ENCODE data around the gene GDAP1L1. TPM values are rescaled to one million over a fixed set of nuclear protein-coding genes. Genes with fewer than 3 reads are reported as not detected.
A peak's percentile ranks its signal among the peaks of the same experiment; 100 is the strongest.

The GDAP1L1 gene
- total RNA-seq = not detected

GRCh38 chr20:44247131-44247571 is at the start of gene GDAP1L1:
TSS of gene GDAP1L1 (plus strand) at chr20:44247308. CDS start at chr20:44247335, 27 bp downstream.
- intact Hi-C loops (cut with DNase I; ENCODE audit: low total_unique reads) = no loop called here
- Histone ChIP-seq H3K4me3 (peak within 1 kb of the TSS in 2 of 4 donors; percentile 19 to 23), H3K27me3 (peaks cover 14 to 31% (median 26%) of the 10 kb centered on the region in 3 donors), H3K4me1 (peaks cover 0 to 4% of the 10 kb centered on the region in 2 donors), H3K27ac (no peak within 1 kb of the TSS), H3K36me3 (no peaks in the 10 kb centered on the region), H3K9me3 (no peaks in the 10 kb centered on the region)
- DNase-seq = no peak
- in situ Hi-C loops (cut with MboI; ENCODE audit: low sequenced_read_pairs in 4 of 4) = no loop called here
- no peak for ATAC-seq
- no peak for TF ChIP-seq POLR2A (IDR thresholded peaks at IDR 0.05)
- TF ChIP-seq, protein P1, sequence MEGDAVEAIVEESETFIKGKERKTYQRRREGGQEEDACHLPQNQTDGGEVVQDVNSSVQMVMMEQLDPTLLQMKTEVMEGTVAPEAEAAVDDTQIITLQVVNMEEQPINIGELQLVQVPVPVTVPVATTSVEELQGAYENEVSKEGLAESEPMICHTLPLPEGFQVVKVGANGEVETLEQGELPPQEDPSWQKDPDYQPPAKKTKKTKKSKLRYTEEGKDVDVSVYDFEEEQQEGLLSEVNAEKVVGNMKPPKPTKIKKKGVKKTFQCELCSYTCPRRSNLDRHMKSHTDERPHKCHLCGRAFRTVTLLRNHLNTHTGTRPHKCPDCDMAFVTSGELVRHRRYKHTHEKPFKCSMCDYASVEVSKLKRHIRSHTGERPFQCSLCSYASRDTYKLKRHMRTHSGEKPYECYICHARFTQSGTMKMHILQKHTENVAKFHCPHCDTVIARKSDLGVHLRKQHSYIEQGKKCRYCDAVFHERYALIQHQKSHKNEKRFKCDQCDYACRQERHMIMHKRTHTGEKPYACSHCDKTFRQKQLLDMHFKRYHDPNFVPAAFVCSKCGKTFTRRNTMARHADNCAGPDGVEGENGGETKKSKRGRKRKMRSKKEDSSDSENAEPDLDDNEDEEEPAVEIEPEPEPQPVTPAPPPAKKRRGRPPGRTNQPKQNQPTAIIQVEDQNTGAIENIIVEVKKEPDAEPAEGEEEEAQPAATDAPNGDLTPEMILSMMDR (IDR thresholded peaks at IDR 0.05 in 4 of 5, conservative IDR thresholded peaks at IDR 0.05 in 1 of 5) = no peak

DNA sequence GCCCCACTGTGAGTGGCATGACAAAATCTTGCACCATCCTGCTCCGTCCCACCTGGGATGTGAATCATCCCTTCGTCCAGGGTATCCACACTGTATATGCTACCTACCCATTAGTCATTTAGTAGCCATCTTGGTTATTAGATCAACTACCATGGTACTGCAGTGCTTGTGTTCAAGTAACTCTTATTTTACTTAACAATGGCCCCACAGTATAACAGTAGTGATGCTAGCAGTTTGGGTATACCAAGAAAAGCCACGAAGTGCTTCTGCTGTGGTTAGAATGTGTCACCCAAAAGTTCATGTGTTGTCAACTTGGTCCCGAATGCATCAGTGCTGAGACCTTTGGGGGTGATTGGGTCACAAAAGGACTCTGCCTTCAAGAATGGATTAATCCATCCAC is 48.2 kb upstream of the GDAP1L1 start:
- in situ Hi-C loops (cut with MboI; ENCODE audit: low sequenced_read_pairs in 4 of 4) = loop anchor here in 1 of 4 donors (25.0 kb wide), 1 partner anchor 1138 kb away; the partner anchor contains the start of gene SDC4
- intact Hi-C loops (cut with DNase I; ENCODE audit: low total_unique reads) = no loop called here
- no peak overlapping the region for H3K4me3 ChIP-seq
- H3K4me1 ChIP-seq = peaks cover 39 to 46% of the 10 kb centered on the region in 2 donors
- no peaks in the 10 kb centered on the region for H3K9me3 ChIP-seq
- no peaks in the 10 kb centered on the region for H3K27me3 ChIP-seq
- peak overlapping the region in 3 of 4 donors; percentile 97 to 99 (median 98) for H3K27ac ChIP-seq
- no peak for ATAC-seq
- TF ChIP-seq, protein P1 (IDR thresholded peaks at IDR 0.05 in 4 of 5, conservative IDR thresholded peaks at IDR 0.05 in 1 of 5) = no peak
- no peak for TF ChIP-seq POLR2A (IDR thresholded peaks at IDR 0.05)
- no peak for DNase-seq
- H3K36me3 ChIP-seq = peaks cover 0 to 63% of the 10 kb centered on the region in 2 donors

DNA sequence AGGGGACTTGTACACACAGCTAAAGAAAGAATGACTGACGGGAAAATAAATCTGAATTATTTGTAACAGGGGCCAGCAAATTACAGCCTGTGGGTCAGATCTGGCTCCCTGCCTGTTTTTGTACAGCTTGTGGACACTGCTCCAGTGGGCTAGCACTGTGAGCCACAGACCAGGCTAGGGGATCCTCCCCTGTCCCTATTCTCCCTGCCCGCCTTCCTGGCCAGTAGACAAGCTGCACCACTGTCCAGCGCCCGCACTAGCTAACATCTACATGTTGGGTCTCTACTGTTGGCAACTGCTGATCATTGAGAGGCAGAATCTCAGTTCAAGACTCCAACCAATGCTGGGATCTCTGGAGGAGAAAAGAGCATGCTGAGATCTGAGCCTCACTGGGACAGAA is 47.2 kb upstream of the GDAP1L1 start:
- TF ChIP-seq POLR2A (IDR thresholded peaks at IDR 0.05) = no peak
- TF ChIP-seq, protein P1 (IDR thresholded peaks at IDR 0.05 in 4 of 5, conservative IDR thresholded peaks at IDR 0.05 in 1 of 5) = no peak
- Histone ChIP-seq H3K36me3 (peaks cover 0 to 63% of the 10 kb centered on the region in 2 donors), H3K4me3 (no peak overlapping the region), H3K27ac (peak overlapping the region; percentile 97 to 100 (median 98)), H3K4me1 (peaks cover 48 to 55% of the 10 kb centered on the region in 2 donors), H3K9me3 (no peaks in the 10 kb centered on the region), H3K27me3 (no peaks in the 10 kb centered on the region)
- DNase-seq (no peak), ATAC-seq (no peak)
- intact Hi-C loops (cut with DNase I; ENCODE audit: low total_unique reads) (loop anchor here (10.0 kb wide), 2 partner anchors 385 to 605 kb away; partner anchors contain the start of genes IFT52 and PKIG), in situ Hi-C loops (cut with MboI; ENCODE audit: low sequenced_read_pairs in 4 of 4) (loop anchor here (25.0 kb wide), 7 partner anchors 262 to 1162 kb away; partner anchors contain the start of genes KCNK15 (in 2 of the 4), SDC4 (in 2 of the 4), PKIG (in 1 of the 4) and SRSF6 (in 1 of the 4))

- in situ Hi-C loops (cut with MboI; ENCODE audit: low sequenced_read_pairs in 4 of 4) = loop anchor here (25.0 kb wide), 7 partner anchors 262 to 1162 kb away; partner anchors contain the start of genes KCNK15 (in 2 of the 4), PKIG (in 1 of the 4), SDC4 (in 1 of the 4) and SRSF6 (in 1 of the 4)
- Histone ChIP-seq H3K4me1 (peaks cover 52 to 59% of the 10 kb centered on the region in 2 donors), H3K27me3 (no peaks in the 10 kb centered on the region), H3K27ac (peak overlapping the region; percentile 97 to 100 (median 98)), H3K4me3 (no peak overlapping the region), H3K36me3 (peaks cover 0 to 63% of the 10 kb centered on the region in 2 donors), H3K9me3 (no peaks in the 10 kb centered on the region)
- intact Hi-C loops (cut with DNase I; ENCODE audit: low total_unique reads) = loop anchor here (10.0 kb wide), 2 partner anchors 384 to 606 kb away; partner anchors contain the start of genes IFT52 and PKIG
- ATAC-seq (no peak), DNase-seq (no peak)
- TF ChIP-seq POLR2A (IDR thresholded peaks at IDR 0.05) = no peak
- TF ChIP-seq, protein P1 (IDR thresholded peaks at IDR 0.05 in 4 of 5, conservative IDR thresholded peaks at IDR 0.05 in 1 of 5) = no peak
Measured at GRCh38 chr20:44200371-44200770, 46.7 kb upstream of the GDAP1L1 start.
